Measurements from ENCODE around the gene SNTB2. TPM values are rescaled to one million over a fixed set of nuclear protein-coding genes. Genes with fewer than 3 reads are reported as not detected.

SNTB2 gene
- total and polyA plus RNA-seq, 2 of the 4 experiments (the other 2 are of a cell fraction), result 23.5 to 47.5 TPM

DNA sequence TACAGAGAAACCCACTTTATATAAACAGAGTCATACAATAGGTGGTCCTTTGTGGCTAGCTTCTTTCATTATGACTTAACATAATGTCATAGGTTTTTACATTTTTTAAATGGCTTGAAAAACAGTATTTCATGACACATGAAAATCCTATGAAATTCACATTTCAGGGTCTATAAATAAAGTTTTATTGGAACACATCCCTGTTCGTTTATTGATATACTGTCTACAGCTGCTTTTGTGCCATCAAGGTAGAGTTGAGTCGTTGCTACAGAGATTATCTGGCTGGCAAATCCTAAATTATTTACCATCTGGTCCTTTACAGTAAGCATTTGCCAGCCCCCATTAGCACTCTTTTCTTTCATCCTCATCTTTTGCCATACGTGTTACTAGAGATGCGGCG, 126.5 kb downstream of the SNTB2 start (continued):
- TF ChIP-seq, protein P1, sequence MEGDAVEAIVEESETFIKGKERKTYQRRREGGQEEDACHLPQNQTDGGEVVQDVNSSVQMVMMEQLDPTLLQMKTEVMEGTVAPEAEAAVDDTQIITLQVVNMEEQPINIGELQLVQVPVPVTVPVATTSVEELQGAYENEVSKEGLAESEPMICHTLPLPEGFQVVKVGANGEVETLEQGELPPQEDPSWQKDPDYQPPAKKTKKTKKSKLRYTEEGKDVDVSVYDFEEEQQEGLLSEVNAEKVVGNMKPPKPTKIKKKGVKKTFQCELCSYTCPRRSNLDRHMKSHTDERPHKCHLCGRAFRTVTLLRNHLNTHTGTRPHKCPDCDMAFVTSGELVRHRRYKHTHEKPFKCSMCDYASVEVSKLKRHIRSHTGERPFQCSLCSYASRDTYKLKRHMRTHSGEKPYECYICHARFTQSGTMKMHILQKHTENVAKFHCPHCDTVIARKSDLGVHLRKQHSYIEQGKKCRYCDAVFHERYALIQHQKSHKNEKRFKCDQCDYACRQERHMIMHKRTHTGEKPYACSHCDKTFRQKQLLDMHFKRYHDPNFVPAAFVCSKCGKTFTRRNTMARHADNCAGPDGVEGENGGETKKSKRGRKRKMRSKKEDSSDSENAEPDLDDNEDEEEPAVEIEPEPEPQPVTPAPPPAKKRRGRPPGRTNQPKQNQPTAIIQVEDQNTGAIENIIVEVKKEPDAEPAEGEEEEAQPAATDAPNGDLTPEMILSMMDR (conservative IDR thresholded peaks at IDR 0.05; ENCODE audit: low read depth, low read length), result no peak
- TF ChIP-seq BHLHE40 (IDR thresholded peaks at IDR 0.05; ENCODE audit: low read depth, low read length), result no peak
- no peak for TF ChIP-seq RCOR1 (IDR thresholded peaks at IDR 0.05; ENCODE audit: insufficient replicate concordance, low read length)
- TF ChIP-seq CHD1 (IDR thresholded peaks at IDR 0.05; ENCODE audit: low read depth, low read length), result no peak
- TF ChIP-seq FOS (IDR thresholded peaks at IDR 0.05; ENCODE audit: low read depth, low read length), result no peak

DNA sequence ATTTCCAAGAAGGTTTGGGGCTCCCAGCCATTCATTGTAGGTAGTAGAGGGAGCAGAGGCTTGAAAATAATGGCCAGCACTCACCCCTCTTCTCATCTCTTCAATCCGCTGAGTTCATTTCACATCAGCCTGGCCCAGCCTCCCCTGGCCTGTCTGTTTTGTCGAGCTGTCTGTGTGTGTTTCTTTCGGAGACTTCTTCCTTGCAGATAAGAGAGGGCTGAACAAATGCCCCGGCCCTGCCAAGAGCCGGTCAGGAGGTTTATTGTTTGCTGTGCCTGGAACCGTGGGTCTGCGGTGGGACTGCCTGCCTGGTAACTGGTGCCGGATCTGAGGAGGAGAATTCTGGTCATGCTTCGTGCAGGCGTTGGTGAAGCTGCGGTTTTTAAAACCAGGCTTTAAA, 127.6 kb downstream of the SNTB2 start:
- H3K18ac ChIP-seq (ENCODE audit: low read depth, low read length), result no peak overlapping the region
- peaks cover 44% of the 10 kb centered on the region for H3K36me3 ChIP-seq (ENCODE audit: control insufficient read depth, insufficient read depth, low read length)
- WGBS, 2 experiments (ENCODE audit: extremely low coverage in 2 of 2, insufficient read length in 1 of 2), result 95% methylated on average over 7 of the region's 11 CpGs; no CpG with 5 or more reads in 1 of the 2 experiments
- DNase-seq (no peak), ATAC-seq (ENCODE audit: low read depth) (no peak)
- H3K79me1 ChIP-seq (ENCODE audit: low read depth in 1 of 2, low read length in 2 of 2), result peaks cover 29 to 63% of the 10 kb centered on the region in 2 experiments
- peaks cover 39% of the 10 kb centered on the region for H4K20me1 ChIP-seq (ENCODE audit: insufficient read depth, low read length)
- no peak overlapping the region for H2BK15ac ChIP-seq (ENCODE audit: low read depth, low read length)
- H3K9ac ChIP-seq (ENCODE audit: low read depth, low read length), result no peak overlapping the region
- H3K9me1 ChIP-seq (ENCODE audit: insufficient read depth, low read length), result 0 out of 2 replicates have a peak, but pooled peaks cover 3% of the 10 kb centered on the region
- H3K27ac ChIP-seq (ENCODE audit: insufficient read depth, low read length), result no peak overlapping the region
- no peak overlapping the region for H2AFZ ChIP-seq (replicated peaks; ENCODE audit: low read length, poor library complexity)
- no peak overlapping the region for H4K91ac ChIP-seq (ENCODE audit: insufficient read depth, low read depth, low read length)
- no TSS peak for BruUV-seq (replicated peaks)
- no peak overlapping the region for H2BK20ac ChIP-seq (ENCODE audit: low read depth, low read length)
- TF ChIP-seq, protein P2, sequence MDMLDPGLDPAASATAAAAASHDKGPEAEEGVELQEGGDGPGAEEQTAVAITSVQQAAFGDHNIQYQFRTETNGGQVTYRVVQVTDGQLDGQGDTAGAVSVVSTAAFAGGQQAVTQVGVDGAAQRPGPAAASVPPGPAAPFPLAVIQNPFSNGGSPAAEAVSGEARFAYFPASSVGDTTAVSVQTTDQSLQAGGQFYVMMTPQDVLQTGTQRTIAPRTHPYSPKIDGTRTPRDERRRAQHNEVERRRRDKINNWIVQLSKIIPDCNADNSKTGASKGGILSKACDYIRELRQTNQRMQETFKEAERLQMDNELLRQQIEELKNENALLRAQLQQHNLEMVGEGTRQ (IDR thresholded peaks at IDR 0.05; ENCODE audit: low read depth, low read length), result no peak
- no peak for TF ChIP-seq MXI1 (IDR thresholded peaks at IDR 0.05; ENCODE audit: borderline replicate concordance, low read depth, low read length)
- TF ChIP-seq RAD21 (IDR thresholded peaks at IDR 0.05; ENCODE audit: low read length), result no peak
- TF ChIP-seq, protein P3, sequence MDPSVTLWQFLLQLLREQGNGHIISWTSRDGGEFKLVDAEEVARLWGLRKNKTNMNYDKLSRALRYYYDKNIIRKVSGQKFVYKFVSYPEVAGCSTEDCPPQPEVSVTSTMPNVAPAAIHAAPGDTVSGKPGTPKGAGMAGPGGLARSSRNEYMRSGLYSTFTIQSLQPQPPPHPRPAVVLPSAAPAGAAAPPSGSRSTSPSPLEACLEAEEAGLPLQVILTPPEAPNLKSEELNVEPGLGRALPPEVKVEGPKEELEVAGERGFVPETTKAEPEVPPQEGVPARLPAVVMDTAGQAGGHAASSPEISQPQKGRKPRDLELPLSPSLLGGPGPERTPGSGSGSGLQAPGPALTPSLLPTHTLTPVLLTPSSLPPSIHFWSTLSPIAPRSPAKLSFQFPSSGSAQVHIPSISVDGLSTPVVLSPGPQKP (IDR thresholded peaks at IDR 0.05; ENCODE audit: borderline replicate concordance, low read depth, low read length), result no peak
- no peak for TF ChIP-seq RCOR1 (IDR thresholded peaks at IDR 0.05; ENCODE audit: insufficient replicate concordance, low read length)
- dilution Hi-C loops (cut with HindIII; ENCODE audit: low sequenced_read_pairs, unreplicated experiment) (no loop called here), in situ Hi-C loops (cut with MboI; ENCODE audit: low sequenced_read_pairs) (no loop called here), intact Hi-C loops (cut with micrococcal nuclease) (no loop called here)
- H2AK5ac ChIP-seq (ENCODE audit: low read depth, low read length), result no peak overlapping the region
- ChIA-PET POLR2A (ENCODE audit: unreplicated experiment) (no interaction called here), CTCF (no interaction called here)
- no peak overlapping the region for H4K5ac ChIP-seq (ENCODE audit: low read depth, low read length)
- H3K4me3 ChIP-seq (ENCODE audit: insufficient read depth, low read depth, low read length), result no peak overlapping the region
- no peaks in the 10 kb centered on the region for H3K9me3 ChIP-seq (ENCODE audit: control insufficient read depth, insufficient read depth, low read length)
- peaks cover 4% of the 10 kb centered on the region for H3K4me1 ChIP-seq (ENCODE audit: control insufficient read depth, insufficient read depth, low read length)
- H2BK5ac ChIP-seq (ENCODE audit: low read depth, low read length, poor library complexity, severe bottlenecking), result no peak overlapping the region
- no peak overlapping the region for H3K4me2 ChIP-seq (ENCODE audit: low read depth, low read length)
- no peak overlapping the region for H3K56ac ChIP-seq (ENCODE audit: extremely low read depth, insufficient read depth, low read length)
- H3K14ac ChIP-seq (replicated peaks; ENCODE audit: low read depth, low read length), result no peak overlapping the region
- H2AK9ac ChIP-seq (replicated peaks; ENCODE audit: low read depth, low read length, poor library complexity), result no peak overlapping the region
- H3K27me3 ChIP-seq (ENCODE audit: control insufficient read depth, insufficient read depth, low read length), result no peaks in the 10 kb centered on the region
- no peak overlapping the region for H3K23ac ChIP-seq (ENCODE audit: low read depth, low read length)
- H2BK120ac ChIP-seq (ENCODE audit: low read depth, low read length), result no peak overlapping the region
- H4K8ac ChIP-seq (ENCODE audit: low read depth in 2 of 2, low read length in 2 of 2), result no peak overlapping the region
- H3K4ac ChIP-seq (ENCODE audit: low read depth, low read length), result no peak overlapping the region

Measured in IMR-90 (cell line).